Measurements from ENCODE around the gene BPIFB3. TPM values are rescaled to one million over a fixed set of nuclear protein-coding genes. Genes with fewer than 3 reads are reported as not detected.

BPIFB3 gene
- total RNA-seq, 2 donors from 2014 or later, result not detected

- Histone ChIP-seq H3K4me3 (no peak overlapping the region), H3K36me3 (no peaks in the 10 kb centered on the region), H3K9ac (ENCODE audit: low read depth in 2 of 2, low read length in 2 of 2) (no peak overlapping the region), H3K27me3 (no peaks in the 10 kb centered on the region), H3K9me3 (no peaks in the 10 kb centered on the region), H3K27ac (no peak overlapping the region), H3K4me1 (no peaks in the 10 kb centered on the region)
- intact Hi-C loops (cut with DNase I), result no loop called here
- DNase-seq, result no peak
- TF ChIP-seq, protein P1, sequence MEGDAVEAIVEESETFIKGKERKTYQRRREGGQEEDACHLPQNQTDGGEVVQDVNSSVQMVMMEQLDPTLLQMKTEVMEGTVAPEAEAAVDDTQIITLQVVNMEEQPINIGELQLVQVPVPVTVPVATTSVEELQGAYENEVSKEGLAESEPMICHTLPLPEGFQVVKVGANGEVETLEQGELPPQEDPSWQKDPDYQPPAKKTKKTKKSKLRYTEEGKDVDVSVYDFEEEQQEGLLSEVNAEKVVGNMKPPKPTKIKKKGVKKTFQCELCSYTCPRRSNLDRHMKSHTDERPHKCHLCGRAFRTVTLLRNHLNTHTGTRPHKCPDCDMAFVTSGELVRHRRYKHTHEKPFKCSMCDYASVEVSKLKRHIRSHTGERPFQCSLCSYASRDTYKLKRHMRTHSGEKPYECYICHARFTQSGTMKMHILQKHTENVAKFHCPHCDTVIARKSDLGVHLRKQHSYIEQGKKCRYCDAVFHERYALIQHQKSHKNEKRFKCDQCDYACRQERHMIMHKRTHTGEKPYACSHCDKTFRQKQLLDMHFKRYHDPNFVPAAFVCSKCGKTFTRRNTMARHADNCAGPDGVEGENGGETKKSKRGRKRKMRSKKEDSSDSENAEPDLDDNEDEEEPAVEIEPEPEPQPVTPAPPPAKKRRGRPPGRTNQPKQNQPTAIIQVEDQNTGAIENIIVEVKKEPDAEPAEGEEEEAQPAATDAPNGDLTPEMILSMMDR (IDR thresholded peaks at IDR 0.05), result no peak
Observed at GRCh38 chr20:33064572-33065287, 11.0 kb downstream of the BPIFB3 start.

DNA sequence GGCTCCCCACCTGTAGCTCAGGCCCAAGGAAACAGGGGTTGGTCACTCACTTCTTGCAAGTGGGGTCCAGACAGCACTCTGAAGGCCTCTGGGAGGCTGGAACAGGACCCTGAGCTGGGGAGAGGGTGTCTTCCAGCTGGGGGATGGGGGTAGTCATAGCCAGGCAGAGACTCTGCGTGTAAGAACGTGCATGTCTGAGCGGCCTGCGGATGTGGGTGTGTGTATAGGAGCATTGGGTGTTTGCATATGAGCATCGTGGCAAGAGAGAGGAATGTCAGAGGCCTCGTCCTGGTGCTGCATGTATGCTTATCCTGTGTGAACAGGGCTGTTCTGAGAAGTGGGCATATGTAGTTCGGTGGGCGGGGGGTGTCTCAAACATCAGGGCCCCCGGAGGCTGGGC lies 12.1 kb downstream of the BPIFB3 start:
- no peak for DNase-seq
- intact Hi-C loops (cut with DNase I), result no loop called here
- TF ChIP-seq, protein P1 (IDR thresholded peaks at IDR 0.05), result no peak
- Histone ChIP-seq H3K36me3 (no peaks in the 10 kb centered on the region), H3K9ac (ENCODE audit: low read depth in 2 of 2, low read length in 2 of 2) (no peak overlapping the region), H3K9me3 (no peaks in the 10 kb centered on the region), H3K27ac (no peak overlapping the region), H3K27me3 (no peaks in the 10 kb centered on the region), H3K4me1 (no peaks in the 10 kb centered on the region), H3K4me3 (no peak overlapping the region)

GRCh38 chr20:33067806-33068205 lies 14.1 kb downstream of the BPIFB3 start:
- H3K4me1 ChIP-seq, result no peaks in the 10 kb centered on the region

GRCh38 chr20:33068251-33068939 lies 14.7 kb downstream of the BPIFB3 start:
- Histone ChIP-seq H3K4me3 (no peak overlapping the region), H3K27me3 (no peaks in the 10 kb centered on the region), H3K4me1 (no peaks in the 10 kb centered on the region), H3K9ac (ENCODE audit: low read depth in 2 of 2, low read length in 2 of 2) (no peak overlapping the region), H3K9me3 (no peaks in the 10 kb centered on the region), H3K27ac (no peak overlapping the region), H3K36me3 (no peaks in the 10 kb centered on the region)
- TF ChIP-seq, protein P1 (IDR thresholded peaks at IDR 0.05), result no peak
- no peak for DNase-seq
- intact Hi-C loops (cut with DNase I), result no loop called here

More at GRCh38 chr20:33067806-33068205, 14.1 kb downstream of the BPIFB3 start:
- no peak overlapping the region for H3K9ac ChIP-seq (ENCODE audit: low read depth in 2 of 2, low read length in 2 of 2)
- H3K4me3 ChIP-seq, result no peak overlapping the region
- TF ChIP-seq, protein P1 (IDR thresholded peaks at IDR 0.05), result no peak
- intact Hi-C loops (cut with DNase I), result no loop called here
- H3K27me3 ChIP-seq, result no peaks in the 10 kb centered on the region
- H3K9me3 ChIP-seq, result no peaks in the 10 kb centered on the region
- H3K36me3 ChIP-seq, result no peaks in the 10 kb centered on the region
- no peak for DNase-seq
- H3K27ac ChIP-seq, result no peak overlapping the region

GRCh38 chr20:33069673-33070072 lies 16.0 kb downstream of the BPIFB3 start:
- H3K27me3 ChIP-seq, result no peaks in the 10 kb centered on the region
- no peaks in the 10 kb centered on the region for H3K9me3 ChIP-seq
- DNase-seq, result no peak
- H3K9ac ChIP-seq (ENCODE audit: low read depth in 2 of 2, low read length in 2 of 2), result no peak overlapping the region
- intact Hi-C loops (cut with DNase I), result no loop called here
- no peak overlapping the region for H3K4me3 ChIP-seq
- H3K4me1 ChIP-seq, result no peaks in the 10 kb centered on the region
- TF ChIP-seq, protein P1 (IDR thresholded peaks at IDR 0.05), result no peak
- H3K27ac ChIP-seq, result no peak overlapping the region
- no peaks in the 10 kb centered on the region for H3K36me3 ChIP-seq
